ENCODE measurements around the gene GPR139.

The GPR139 gene

GRCh38 chr16:20072874-20073202 lies 852 bp downstream of the GPR139 start:
- Histone ChIP-seq H3K36me3 (ENCODE audit: low read length) (no peaks in the 10 kb centered on the region), H3K79me2 (ENCODE audit: insufficient read depth, low read length) (no peaks in the 10 kb centered on the region), H3K9me2 (replicated peaks; ENCODE audit: insufficient read depth, low read length) (no peaks in the 10 kb centered on the region), H3K9ac (ENCODE audit: low read length) (no peak overlapping the region), H2AFZ (ENCODE audit: low read depth, low read length, severe bottlenecking) (no peak overlapping the region), H3K27ac (ENCODE audit: low read depth, low read length) (no peak overlapping the region), H3K4me2 (ENCODE audit: low read depth, low read length, poor library complexity, severe bottlenecking) (no peak overlapping the region), H4K20me1 (ENCODE audit: low read depth, low read length) (no peaks in the 10 kb centered on the region), H3K9me3 (ENCODE audit: insufficient read depth, low read length) (no peaks in the 10 kb centered on the region), H3K4me3 (ENCODE audit: insufficient read depth, low read length, poor library complexity, severe bottlenecking) (no peak overlapping the region), H3K27me3 (ENCODE audit: low read length) (no peaks in the 10 kb centered on the region), H3F3A (ENCODE audit: insufficient read depth) (no peaks in the 10 kb centered on the region)
- TF ChIP-seq EZH2phosphoT487 (conservative IDR thresholded peaks at IDR 0.05; ENCODE audit: low read length), result no peak
- TF ChIP-seq CTCF (IDR thresholded peaks at IDR 0.05; ENCODE audit: insufficient read depth, low read length, poor library complexity, severe bottlenecking), result no peak

GRCh38 chr16:20072146-20072873 lies 1.4 kb downstream of the GPR139 start:
- H3K9ac ChIP-seq (ENCODE audit: low read length), result no peak overlapping the region
- H3F3A ChIP-seq (ENCODE audit: insufficient read depth), result no peaks in the 10 kb centered on the region
- no peak overlapping the region for H2AFZ ChIP-seq (ENCODE audit: low read depth, low read length, severe bottlenecking)
- no peaks in the 10 kb centered on the region for H3K27me3 ChIP-seq (ENCODE audit: low read length)
- no peaks in the 10 kb centered on the region for H3K36me3 ChIP-seq (ENCODE audit: low read length)
- no peak for TF ChIP-seq EZH2phosphoT487 (conservative IDR thresholded peaks at IDR 0.05; ENCODE audit: low read length)
- H3K9me2 ChIP-seq (replicated peaks; ENCODE audit: insufficient read depth, low read length), result no peaks in the 10 kb centered on the region
- H3K27ac ChIP-seq (ENCODE audit: low read depth, low read length), result no peak overlapping the region
- H3K79me2 ChIP-seq (ENCODE audit: insufficient read depth, low read length), result no peaks in the 10 kb centered on the region
- H3K9me3 ChIP-seq (ENCODE audit: insufficient read depth, low read length), result no peaks in the 10 kb centered on the region
- no peak overlapping the region for H3K4me2 ChIP-seq (ENCODE audit: low read depth, low read length, poor library complexity, severe bottlenecking)
- H4K20me1 ChIP-seq (ENCODE audit: low read depth, low read length), result no peaks in the 10 kb centered on the region
- no peak overlapping the region for H3K4me3 ChIP-seq (ENCODE audit: insufficient read depth, low read length, poor library complexity, severe bottlenecking)

- no peaks in the 10 kb centered on the region for H3K9me2 ChIP-seq (replicated peaks; ENCODE audit: insufficient read depth, low read length)
These were observed 8.8 kb downstream of the GPR139 start for GRCh38 chr16:20064931-20065330.

More at GRCh38 chr16:20064931-20065330, 8.8 kb downstream of the GPR139 start:
- no peak for TF ChIP-seq CTCF (IDR thresholded peaks at IDR 0.05; ENCODE audit: insufficient read depth, low read length, poor library complexity, severe bottlenecking)
- no peak for TF ChIP-seq EZH2phosphoT487 (conservative IDR thresholded peaks at IDR 0.05; ENCODE audit: low read length)
- no peak overlapping the region for H3K9ac ChIP-seq (ENCODE audit: low read length)
- H3K4me3 ChIP-seq (ENCODE audit: insufficient read depth, low read length, poor library complexity, severe bottlenecking), result no peak overlapping the region
- no peaks in the 10 kb centered on the region for H3K79me2 ChIP-seq (ENCODE audit: insufficient read depth, low read length)
- H3K36me3 ChIP-seq (ENCODE audit: low read length), result no peaks in the 10 kb centered on the region
- H3K9me3 ChIP-seq (ENCODE audit: insufficient read depth, low read length), result no peaks in the 10 kb centered on the region
- H3K27me3 ChIP-seq (ENCODE audit: low read length), result no peaks in the 10 kb centered on the region
- no peak overlapping the region for H2AFZ ChIP-seq (ENCODE audit: low read depth, low read length, severe bottlenecking)
- no peaks in the 10 kb centered on the region for H3F3A ChIP-seq (ENCODE audit: insufficient read depth)
- no peaks in the 10 kb centered on the region for H4K20me1 ChIP-seq (ENCODE audit: low read depth, low read length)
- H3K4me2 ChIP-seq (ENCODE audit: low read depth, low read length, poor library complexity, severe bottlenecking), result no peak overlapping the region
- H3K27ac ChIP-seq (ENCODE audit: low read depth, low read length), result no peak overlapping the region
